Karpas-422 (cell line): ENCODE measurements around the gene NETO2. TPM values are rescaled to one million over a fixed set of nuclear protein-coding genes. Genes with fewer than 3 reads are reported as not detected.
"Not testable (repeated sequence)": the region's sequence is repeated elsewhere in the genome, so short reads cannot be mapped to it uniquely, and the experiment has no call there.

ENCODE experiments used
- DNase-seq: peaks from one replicate; pipeline ENCODE4 v3.0.0-alpha.2; 2015
- H2AFZ ChIP-seq: fragments of 200-600 bp; sonication (generic); 2 replicates; pipeline ENCODE4 v1.6.1; 2014; ENCODE audit warnings: antibody characterized with exemption, low read length, mixed read lengths
- H3K27ac ChIP-seq: fragments of 200-600 bp; sonication (generic); 2 replicates; pipeline ENCODE4 v1.5.1; 2014; ENCODE audit warnings: mild to moderate bottlenecking, low read length, moderate library complexity
- H3K27me3 ChIP-seq: fragments of 200-600 bp; sonication (generic); 2 replicates; pipeline ENCODE4 v1.6.1; 2014; ENCODE audit warnings: low read length, mixed read lengths
- H3K36me3 ChIP-seq: fragments of 200-600 bp; sonication (generic); 2 replicates; pipeline ENCODE4 v1.6.1; 2014; ENCODE audit warnings: low read length, mixed read lengths; ENCODE audit not compliant: insufficient read depth
- H3K4me1 ChIP-seq: fragments of 200-600 bp; sonication (generic); 2 replicates; pipeline ENCODE4 v1.6.1; 2014; ENCODE audit warnings: mild to moderate bottlenecking, low read length, mixed read lengths
- H3K4me2 ChIP-seq: fragments of 200-600 bp; sonication (generic); 2 replicates; pipeline ENCODE4 v1.6.1; 2014; ENCODE audit warnings: low read length, low read depth, mild to moderate bottlenecking; ENCODE audit not compliant: poor library complexity, severe bottlenecking
- H3K4me3 ChIP-seq: fragments of 200-600 bp; sonication (generic); 2 replicates; pipeline ENCODE4 v1.5.1; 2014; ENCODE audit warnings: mild to moderate bottlenecking, antibody characterized with exemption, low read length, mixed read lengths
- H3K79me2 ChIP-seq: fragments of 200-600 bp; sonication (generic); 2 replicates; pipeline ENCODE4 v1.6.1; 2014; ENCODE audit warnings: mild to moderate bottlenecking, low read length, mixed read lengths
- H3K9ac ChIP-seq: fragments of 200-600 bp; sonication (generic); 2 replicates; pipeline ENCODE4 v1.6.0; 2014; ENCODE audit warnings: low read length
- H3K9me2 ChIP-seq: fragments of 200-600 bp; sonication (generic), shearing (Covaris generic); replicated peaks from 2 replicates; pipeline ENCODE4 v1.6.0; 2014; ENCODE audit warnings: mild to moderate bottlenecking, low read length, moderate library complexity; ENCODE audit not compliant: insufficient read depth
- H3K9me3 ChIP-seq: fragments of 300-700, 200-600 bp; sonication (generic); 2 replicates; pipeline ENCODE4 v1.6.1; 2014; ENCODE audit warnings: low read length, mixed read lengths
- H4K20me1 ChIP-seq: fragments of 200-600 bp; sonication (generic); 2 replicates; pipeline ENCODE4 v1.6.1; 2014; ENCODE audit warnings: mild to moderate bottlenecking, antibody characterized with exemption, low read length, low read depth; ENCODE audit not compliant: insufficient read depth
- total RNA-seq: library from RNA; depleted of rRNA; stranded (reverse); fragments of >200 nt; shearing (Covaris generic); gene quantifications from 2 replicates; pipeline ENCODE4 v1.2.3, GENCODE V29; 2014; ENCODE audit warnings: low replicate concordance

The NETO2 gene
- total RNA-seq, 1 experiment from 2014 or later: 83.9 TPM

DNA sequence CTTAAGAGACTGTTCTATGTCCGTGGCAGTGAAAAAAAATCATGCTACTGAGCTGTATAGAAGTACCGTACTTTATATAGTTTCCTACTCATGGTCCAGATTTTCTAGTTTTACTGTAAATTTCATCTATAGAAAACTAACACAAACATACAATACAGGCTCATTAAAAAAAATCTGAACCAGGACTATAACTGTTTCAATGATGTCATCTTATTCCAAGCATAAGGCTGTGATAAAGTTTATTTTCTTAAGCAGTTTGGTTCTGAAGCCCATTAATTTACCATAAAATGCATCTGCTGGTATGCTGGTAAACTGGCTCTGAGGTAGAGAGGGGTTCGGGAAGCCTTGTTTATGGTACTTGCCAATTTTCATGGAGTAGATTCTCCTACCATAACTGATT lies 16.7 kb upstream of the NETO2 start:
- no peak overlapping the region for H2AFZ ChIP-seq
- H3K27ac ChIP-seq: no peak overlapping the region
- no peaks in the 10 kb centered on the region for H3K9me3 ChIP-seq
- H3K4me2 ChIP-seq: no peak overlapping the region
- no peaks in the 10 kb centered on the region for H3K4me1 ChIP-seq
- H3K36me3 ChIP-seq: peaks cover 17% of the 10 kb centered on the region; the same call in 1 of the 2 replicates
- no peak overlapping the region for H3K4me3 ChIP-seq
- DNase-seq: no peak
- H3K9me2 ChIP-seq: no peaks in the 10 kb centered on the region
- no peaks in the 10 kb centered on the region for H3K27me3 ChIP-seq
- no peaks in the 10 kb centered on the region for H3K79me2 ChIP-seq
- H3K9ac ChIP-seq: no peak overlapping the region
- H4K20me1 ChIP-seq: no peaks in the 10 kb centered on the region

DNA sequence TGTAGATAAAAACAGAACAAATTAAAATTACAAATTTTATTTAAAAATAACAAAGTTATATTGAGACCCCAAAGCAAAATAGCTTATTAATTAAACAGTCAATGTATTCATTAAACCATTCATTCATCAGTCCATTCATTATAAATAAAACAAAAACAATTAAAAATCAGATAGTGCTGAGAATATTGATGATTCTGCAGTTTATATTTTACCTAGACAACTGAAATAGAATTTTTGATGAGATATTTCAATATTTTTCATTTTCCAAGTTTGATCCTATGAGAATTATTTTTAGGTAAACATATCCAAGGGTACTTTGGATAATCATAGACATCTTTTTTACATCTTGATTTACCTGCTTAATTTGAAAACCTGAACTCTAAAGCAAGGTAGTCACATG lies 15.2 kb upstream of the NETO2 start:
- Histone ChIP-seq H3K9me3 (no peaks in the 10 kb centered on the region), H3K36me3 (peaks cover 28% of the 10 kb centered on the region), H3K4me3 (no peak overlapping the region), H3K79me2 (no peaks in the 10 kb centered on the region), H3K9me2 (no peaks in the 10 kb centered on the region), H3K4me1 (no peaks in the 10 kb centered on the region), H3K4me2 (no peak overlapping the region), H3K27me3 (no peaks in the 10 kb centered on the region), H3K27ac (no peak overlapping the region), H4K20me1 (no peaks in the 10 kb centered on the region), H3K9ac (no peak overlapping the region), H2AFZ (no peak overlapping the region)
- no peak for DNase-seq

DNA sequence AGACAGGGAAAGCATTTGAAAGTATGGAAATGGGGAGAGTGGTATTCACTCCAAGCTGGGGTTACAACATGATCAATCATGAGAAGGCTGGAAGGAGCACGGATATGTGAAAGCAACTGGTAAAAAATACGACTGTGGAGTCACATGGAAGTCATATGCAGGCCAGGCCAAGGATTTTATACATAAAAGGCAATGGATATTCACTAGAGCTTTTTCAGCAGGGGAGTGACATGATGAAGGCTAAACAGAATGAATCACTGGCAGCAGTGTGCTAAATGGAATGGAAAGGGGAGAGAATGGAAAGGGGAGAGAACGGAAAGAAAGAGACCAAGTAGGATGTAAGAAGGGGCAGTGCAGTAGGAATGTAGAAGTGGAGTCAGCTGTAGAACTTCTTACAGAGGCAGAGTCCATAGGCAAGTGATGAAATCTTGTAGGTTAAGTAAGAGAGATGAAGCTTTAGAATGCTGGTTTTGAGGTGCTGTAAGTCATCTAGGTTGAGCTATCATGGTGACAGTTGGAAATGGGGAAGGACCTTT lies 13.0 kb upstream of the NETO2 start:
- Histone ChIP-seq H2AFZ (no peak overlapping the region), H3K9ac (no peak overlapping the region), H4K20me1 (no peaks in the 10 kb centered on the region), H3K36me3 (peaks cover 43% of the 10 kb centered on the region), H3K27me3 (no peaks in the 10 kb centered on the region), H3K4me3 (no peak overlapping the region), H3K4me2 (no peak overlapping the region), H3K79me2 (no peaks in the 10 kb centered on the region), H3K27ac (no peak overlapping the region), H3K9me2 (no peaks in the 10 kb centered on the region), H3K9me3 (no peaks in the 10 kb centered on the region), H3K4me1 (no peaks in the 10 kb centered on the region)
- no peak for DNase-seq

DNA sequence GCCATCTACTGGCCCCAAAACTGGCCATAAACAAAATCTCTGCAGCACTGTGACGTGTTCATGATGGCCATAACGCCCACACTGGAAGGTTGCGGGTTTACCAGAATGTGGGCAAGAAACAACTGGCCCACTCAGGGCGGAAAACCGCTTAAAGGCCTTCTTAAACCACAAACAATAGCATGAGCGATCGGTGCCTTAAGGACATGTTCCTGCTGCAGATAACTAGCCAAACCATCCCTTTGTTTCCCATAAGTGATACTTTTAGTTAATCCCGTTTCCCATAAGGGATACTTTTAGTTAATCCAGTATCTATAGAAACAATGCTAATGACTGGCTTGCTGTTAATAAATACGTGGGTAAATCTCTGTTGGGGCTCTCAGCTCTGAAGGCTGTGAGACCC lies 8.8 kb upstream of the NETO2 start:
- H3K36me3 ChIP-seq: peaks cover 37% of the 10 kb centered on the region
- H4K20me1 ChIP-seq, H3K9ac ChIP-seq, DNase-seq, H3K9me3 ChIP-seq, H3K4me1 ChIP-seq, H3K4me2 ChIP-seq, H3K27me3 ChIP-seq, H3K79me2 ChIP-seq, H3K27ac ChIP-seq, H3K4me3 ChIP-seq, H2AFZ ChIP-seq, H3K9me2 ChIP-seq: not testable (repeated sequence)

DNA sequence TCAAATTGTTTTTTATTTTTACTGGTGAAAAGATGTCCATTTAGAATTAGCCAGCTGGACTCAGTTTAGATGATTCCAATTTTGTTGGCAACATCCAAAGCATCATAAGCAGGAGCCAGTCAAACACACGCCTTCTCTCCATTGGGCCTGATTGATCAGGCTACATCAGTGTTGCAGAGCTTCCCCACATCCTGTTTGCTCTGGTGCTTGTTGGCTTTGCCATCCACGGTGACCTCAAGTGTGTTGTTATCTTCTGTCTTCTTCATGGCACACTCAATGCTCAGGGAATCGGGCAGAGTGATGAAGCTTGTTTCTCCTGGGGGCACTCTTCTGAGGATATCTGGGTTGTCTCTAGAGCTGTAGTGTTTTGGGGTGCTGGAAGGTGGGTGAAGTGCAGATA lies 6.3 kb upstream of the NETO2 start:
- no peaks in the 10 kb centered on the region for H3K27me3 ChIP-seq
- H3K9me2 ChIP-seq: no peaks in the 10 kb centered on the region
- no peaks in the 10 kb centered on the region for H3K4me1 ChIP-seq
- H3K36me3 ChIP-seq: peaks cover 28% of the 10 kb centered on the region
- H3K27ac ChIP-seq: no peak overlapping the region
- H4K20me1 ChIP-seq: no peaks in the 10 kb centered on the region
- H3K9me3 ChIP-seq: no peaks in the 10 kb centered on the region
- H3K4me3 ChIP-seq: no peak overlapping the region
- no peak for DNase-seq
- no peaks in the 10 kb centered on the region for H3K79me2 ChIP-seq
- H3K9ac ChIP-seq: no peak overlapping the region
- no peak overlapping the region for H3K4me2 ChIP-seq
- H2AFZ ChIP-seq: no peak overlapping the region

DNA sequence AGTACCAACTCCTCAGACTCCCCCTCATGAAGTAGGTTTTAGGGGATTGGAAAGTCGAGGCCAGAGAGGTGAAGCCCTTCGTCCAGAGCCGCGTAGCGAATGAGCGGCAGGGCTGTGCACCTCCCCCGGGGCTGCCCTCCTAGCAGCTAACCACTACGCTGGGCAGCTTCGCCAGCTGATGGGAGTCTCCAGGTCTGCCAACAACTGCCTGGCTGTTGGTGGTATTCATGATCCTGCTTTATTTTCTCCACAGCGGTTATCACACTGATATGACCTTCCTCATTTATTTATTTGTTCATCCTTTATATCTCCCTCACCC lies 773 bp upstream of the NETO2 start:
- peak overlapping the region; percentile 69 for H3K9ac ChIP-seq

DNA sequence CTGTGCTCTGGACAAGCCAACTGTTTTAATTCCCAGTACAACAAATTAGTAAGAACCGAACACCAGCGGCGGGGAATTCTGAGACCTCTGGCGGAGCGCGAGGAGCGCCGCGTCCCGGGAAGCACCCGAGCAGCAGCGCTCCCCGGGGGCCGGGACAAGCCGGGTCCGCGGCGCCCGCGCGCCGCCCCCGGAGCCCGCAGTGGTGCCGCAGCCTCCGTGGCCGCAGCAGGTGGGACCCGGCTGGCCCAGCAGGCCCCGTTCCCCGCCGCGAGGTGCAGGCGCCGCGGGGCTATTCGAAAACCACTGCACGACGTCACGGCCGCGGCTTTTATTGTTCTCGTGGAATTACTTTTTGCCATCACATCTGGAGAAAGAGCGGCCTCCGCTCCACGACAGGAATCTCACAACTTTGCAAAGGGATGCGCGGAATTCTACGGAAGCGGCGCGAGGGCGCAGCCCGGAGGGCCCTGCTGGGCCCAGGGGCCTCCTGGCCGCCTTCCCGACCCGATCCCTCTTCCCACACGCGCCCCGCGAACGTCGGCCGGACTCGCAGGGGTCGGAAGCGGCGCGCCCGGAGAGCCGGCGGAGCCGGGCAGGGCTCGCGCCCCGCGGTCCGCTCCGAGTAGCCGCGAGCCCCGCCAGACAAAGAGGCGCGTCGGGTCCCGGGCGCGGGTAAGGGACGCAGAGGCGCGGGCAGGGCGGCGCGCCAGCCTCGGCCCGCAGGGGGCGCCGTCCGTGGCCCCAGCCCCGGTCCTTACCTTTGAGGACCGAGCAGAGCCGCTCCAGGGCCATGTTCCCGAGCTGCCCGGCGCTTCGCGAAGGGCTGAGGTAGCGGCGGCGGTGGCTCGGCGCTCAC lies 696 bp downstream of the NETO2 start:
- no peaks in the 10 kb centered on the region for H3K9me3 ChIP-seq
- peak overlapping the region; percentile 90 for H3K4me2 ChIP-seq
- peaks cover 36% of the 10 kb centered on the region for H4K20me1 ChIP-seq
- H3K4me3 ChIP-seq: peak overlapping the region; percentile 86
- no peak overlapping the region for H2AFZ ChIP-seq
- no peaks in the 10 kb centered on the region for H3K27me3 ChIP-seq
- peaks cover 45% of the 10 kb centered on the region for H3K4me1 ChIP-seq
- peaks cover 52% of the 10 kb centered on the region for H3K79me2 ChIP-seq
- H3K9me2 ChIP-seq: no peaks in the 10 kb centered on the region
- peak; percentile 91 for DNase-seq
- H3K27ac ChIP-seq: peak overlapping the region; percentile 93
- H3K9ac ChIP-seq: peak overlapping the region; percentile 94
- H3K36me3 ChIP-seq: peaks cover 19% of the 10 kb centered on the region

More for the DNA sequence above, 773 bp upstream of the NETO2 start:
- Histone ChIP-seq H3K79me2 (peaks cover 38% of the 10 kb centered on the region), H3K9me3 (no peaks in the 10 kb centered on the region), H2AFZ (0 out of 2 replicates have a peak overlapping the region, but pooled peaks have one; percentile 13), H4K20me1 (peaks cover 23% of the 10 kb centered on the region), H3K4me1 (peaks cover 33% of the 10 kb centered on the region), H3K4me2 (peak overlapping the region; percentile 76), H3K9me2 (no peaks in the 10 kb centered on the region), H3K27me3 (no peaks in the 10 kb centered on the region), H3K4me3 (peak overlapping the region; percentile 59), H3K36me3 (peaks cover 13% of the 10 kb centered on the region), H3K27ac (no peak overlapping the region)
- DNase-seq: no peak

DNA sequence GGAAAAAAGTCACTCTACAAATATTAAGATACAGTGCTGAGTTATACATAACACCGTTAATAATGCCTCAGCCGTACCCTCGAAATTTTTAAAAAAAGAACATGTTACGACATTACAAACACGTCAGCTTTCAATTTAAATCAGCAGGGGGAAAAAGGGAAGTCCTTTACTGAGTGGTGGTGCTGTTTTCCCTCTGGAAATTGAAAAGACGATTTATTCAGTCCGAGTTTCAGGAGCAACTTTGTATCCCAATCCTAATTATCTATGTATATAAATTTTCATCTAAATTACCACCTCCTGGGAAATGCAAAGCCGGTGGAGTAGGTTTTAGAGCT lies 1.3 kb downstream of the NETO2 start:
- no peaks in the 10 kb centered on the region for H3K9me2 ChIP-seq
- H3K27ac ChIP-seq: peak overlapping the region; percentile 93
- no peak overlapping the region for H2AFZ ChIP-seq
- H3K9me3 ChIP-seq: no peaks in the 10 kb centered on the region
- no peaks in the 10 kb centered on the region for H3K27me3 ChIP-seq
- H3K36me3 ChIP-seq: peaks cover 19% of the 10 kb centered on the region
- peaks cover 49% of the 10 kb centered on the region for H3K4me1 ChIP-seq
- DNase-seq: peak; percentile 83
- H3K4me2 ChIP-seq: peak overlapping the region; percentile 90
- peak overlapping the region; percentile 94 for H3K9ac ChIP-seq
- H4K20me1 ChIP-seq: peaks cover 42% of the 10 kb centered on the region
- peaks cover 58% of the 10 kb centered on the region for H3K79me2 ChIP-seq
- peak overlapping the region; percentile 86 for H3K4me3 ChIP-seq
